Muscle layer of colon (tissue), 2 donors: Measurements from ENCODE around the gene TRIML2.

Experiments
- H3K27ac ChIP-seq: one replicate; pipeline ENCODE4 v1.7.0; 2013; ENCODE audit warnings: low read depth, mild to moderate bottlenecking, low read length, moderate library complexity
- H3K27me3 ChIP-seq, 2 donors: one replicate each; pipeline ENCODE4 v1.7.0; 2013; ENCODE audit warnings: low read length in 2 of 2, mild to moderate bottlenecking in 2 of 2; ENCODE audit not compliant: insufficient read depth in 2 of 2, control insufficient read depth in 1 of 2
- H3K36me3 ChIP-seq: one replicate; pipeline ENCODE4 v1.7.0; 2013; ENCODE audit warnings: mild to moderate bottlenecking, low read length; ENCODE audit not compliant: insufficient read depth
- H3K4me1 ChIP-seq: one replicate; pipeline ENCODE4 v1.7.0; 2013; ENCODE audit warnings: mild to moderate bottlenecking, low read length; ENCODE audit not compliant: insufficient read depth
- H3K4me3 ChIP-seq, 2 donors: one replicate each; pipeline ENCODE4 v1.7.0; 2013; ENCODE audit warnings: low read length in 2 of 2, low read depth in 1 of 2, mild to moderate bottlenecking in 1 of 2, moderate library complexity in 1 of 2
- H3K9ac ChIP-seq: one replicate; pipeline ENCODE4 v1.7.0; 2013; ENCODE audit warnings: low read length
- H3K9me3 ChIP-seq: one replicate; pipeline ENCODE4 v1.7.0; 2013; ENCODE audit warnings: mild to moderate bottlenecking, low read length
- donor health status: abdominal sarcoma.
- donor health status: Adenocarcinoma of cecum.

Gene TRIML2

GRCh38 chr4:188132232-188132631, 22.8 kb upstream of the TRIML2 start:
- H3K27me3 ChIP-seq: no peaks in the 10 kb centered on the region
- H3K4me1 ChIP-seq: no peaks in the 10 kb centered on the region
- H3K9ac ChIP-seq: no peak overlapping the region
- H3K27ac ChIP-seq: no peak overlapping the region
- no peak overlapping the region for H3K4me3 ChIP-seq
- no peaks in the 10 kb centered on the region for H3K9me3 ChIP-seq
- H3K36me3 ChIP-seq: no peaks in the 10 kb centered on the region

GRCh38 chr4:188130355-188130754, 21.0 kb upstream of the TRIML2 start:
- H3K27ac ChIP-seq: no peak overlapping the region
- H3K4me1 ChIP-seq: no peaks in the 10 kb centered on the region
- no peaks in the 10 kb centered on the region for H3K27me3 ChIP-seq
- H3K9ac ChIP-seq: no peak overlapping the region
- H3K9me3 ChIP-seq: no peaks in the 10 kb centered on the region
- H3K36me3 ChIP-seq: no peaks in the 10 kb centered on the region
- H3K4me3 ChIP-seq: no peak overlapping the region

- Histone ChIP-seq H3K4me1 (no peaks in the 10 kb centered on the region), H3K4me3 (no peak overlapping the region), H3K9ac (no peak overlapping the region), H3K27me3 (no peaks in the 10 kb centered on the region), H3K36me3 (no peaks in the 10 kb centered on the region), H3K27ac (no peak overlapping the region), H3K9me3 (no peaks in the 10 kb centered on the region)
These were observed 17.9 kb upstream of the TRIML2 start for GRCh38 chr4:188127214-188127874.

- no peaks in the 10 kb centered on the region for H3K9me3 ChIP-seq
- H3K27me3 ChIP-seq: no peaks in the 10 kb centered on the region
- no peak overlapping the region for H3K27ac ChIP-seq
- no peak overlapping the region for H3K4me3 ChIP-seq
- no peak overlapping the region for H3K9ac ChIP-seq
- H3K4me1 ChIP-seq: no peaks in the 10 kb centered on the region
- H3K36me3 ChIP-seq: no peaks in the 10 kb centered on the region
These were observed 12.1 kb upstream of the TRIML2 start for GRCh38 chr4:188121530-188121929.

GRCh38 chr4:188117631-188118324, 8.4 kb upstream of the TRIML2 start:
- no peak overlapping the region for H3K27ac ChIP-seq
- no peak overlapping the region for H3K4me3 ChIP-seq
- no peaks in the 10 kb centered on the region for H3K36me3 ChIP-seq
- H3K9ac ChIP-seq: no peak overlapping the region
- H3K9me3 ChIP-seq: no peaks in the 10 kb centered on the region
- no peaks in the 10 kb centered on the region for H3K27me3 ChIP-seq
- no peaks in the 10 kb centered on the region for H3K4me1 ChIP-seq

GRCh38 chr4:188113156-188113555, 3.8 kb upstream of the TRIML2 start:
- no peak overlapping the region for H3K4me3 ChIP-seq
- H3K9ac ChIP-seq: no peak overlapping the region
- H3K9me3 ChIP-seq: no peaks in the 10 kb centered on the region
- H3K27ac ChIP-seq: no peak overlapping the region
- H3K27me3 ChIP-seq: no peaks in the 10 kb centered on the region
- H3K36me3 ChIP-seq: no peaks in the 10 kb centered on the region
- H3K4me1 ChIP-seq: no peaks in the 10 kb centered on the region

GRCh38 chr4:188111955-188112354, 2.6 kb upstream of the TRIML2 start:
- H3K9ac ChIP-seq: no peak overlapping the region
- no peaks in the 10 kb centered on the region for H3K27me3 ChIP-seq
- no peaks in the 10 kb centered on the region for H3K9me3 ChIP-seq
- H3K4me1 ChIP-seq: no peaks in the 10 kb centered on the region
- no peaks in the 10 kb centered on the region for H3K36me3 ChIP-seq
- no peak overlapping the region for H3K4me3 ChIP-seq
- H3K27ac ChIP-seq: no peak overlapping the region

- Histone ChIP-seq H3K9me3 (no peaks in the 10 kb centered on the region), H3K4me1 (no peaks in the 10 kb centered on the region), H3K27me3 (no peaks in the 10 kb centered on the region), H3K4me3 (no peak overlapping the region), H3K9ac (no peak overlapping the region), H3K27ac (no peak overlapping the region), H3K36me3 (no peaks in the 10 kb centered on the region)
These were observed 1.5 kb upstream of the TRIML2 start for GRCh38 chr4:188110741-188111471.

GRCh38 chr4:188110036-188110435, 633 bp upstream of the TRIML2 start:
- no peak overlapping the region for H3K9ac ChIP-seq

GRCh38 chr4:188107931-188108843, 1.2 kb downstream of the TRIML2 start:
- H3K4me3 ChIP-seq: no peak overlapping the region
- peaks cover 4% of the 10 kb centered on the region for H3K9me3 ChIP-seq
- H3K4me1 ChIP-seq: no peaks in the 10 kb centered on the region
- H3K27me3 ChIP-seq: no peaks in the 10 kb centered on the region
- no peak overlapping the region for H3K27ac ChIP-seq
- H3K9ac ChIP-seq: no peak overlapping the region
- H3K36me3 ChIP-seq: no peaks in the 10 kb centered on the region

More at GRCh38 chr4:188110036-188110435, 633 bp upstream of the TRIML2 start:
- H3K4me1 ChIP-seq: no peaks in the 10 kb centered on the region
- H3K27me3 ChIP-seq: no peaks in the 10 kb centered on the region
- no peak overlapping the region for H3K27ac ChIP-seq
- no peak overlapping the region for H3K4me3 ChIP-seq
- peaks cover 3% of the 10 kb centered on the region for H3K9me3 ChIP-seq
- H3K36me3 ChIP-seq: no peaks in the 10 kb centered on the region

GRCh38 chr4:188106454-188106853, 2.9 kb downstream of the TRIML2 start:
- no peak overlapping the region for H3K4me3 ChIP-seq
- no peaks in the 10 kb centered on the region for H3K4me1 ChIP-seq
- no peak overlapping the region for H3K27ac ChIP-seq
- H3K9ac ChIP-seq: no peak overlapping the region
- peaks cover 4% of the 10 kb centered on the region for H3K9me3 ChIP-seq
- no peaks in the 10 kb centered on the region for H3K27me3 ChIP-seq
- H3K36me3 ChIP-seq: no peaks in the 10 kb centered on the region
